Hepatic stellate cell (primary cell): ENCODE data around the gene TMEM151A.
A peak's percentile ranks its signal among the peaks of the same experiment; 100 is the strongest.
"Not testable (repeated sequence)": the region's sequence is repeated elsewhere in the genome, so short reads cannot be mapped to it uniquely, and the experiment has no call there.

ENCODE experiments used
- DNase-seq: peaks from one replicate; pipeline ENCODE4 v3.0.0; 2011; ENCODE audit warnings: low spot score

TMEM151A gene

GRCh38 chr11:66309475-66309874 lies 17.8 kb downstream of the TMEM151A start:
- DNase-seq = no peak

- DNase-seq = no peak
These were observed 18.6 kb downstream of the TMEM151A start for GRCh38 chr11:66310324-66310723.

GRCh38 chr11:66310803-66311440 lies 19.2 kb downstream of the TMEM151A start:
- DNase-seq = not testable (repeated sequence)

GRCh38 chr11:66311470-66311964 lies 19.8 kb downstream of the TMEM151A start:
- no peak for DNase-seq

- DNase-seq = peak; percentile 85
These were observed 20.4 kb downstream of the TMEM151A start for GRCh38 chr11:66311965-66312548.

GRCh38 chr11:66312549-66313320 lies 21.0 kb downstream of the TMEM151A start:
- DNase-seq = peak; percentile 97

GRCh38 chr11:66313321-66314185 lies 21.9 kb downstream of the TMEM151A start:
- peak; percentile 47 for DNase-seq

GRCh38 chr11:66314186-66314501 lies 22.4 kb downstream of the TMEM151A start:
- no peak for DNase-seq

- no peak for DNase-seq
These were observed 23.1 kb downstream of the TMEM151A start for GRCh38 chr11:66314561-66315497.

GRCh38 chr11:66315498-66315885 lies 23.8 kb downstream of the TMEM151A start:
- DNase-seq = no peak

GRCh38 chr11:66315921-66316811 lies 24.5 kb downstream of the TMEM151A start:
- no peak for DNase-seq

- peak; percentile 79 for DNase-seq
These were observed 25.2 kb downstream of the TMEM151A start, which contains the start of gene CD248 for GRCh38 chr11:66316849-66317251. Gene CD248 (minus strand): TSS chr11:66317044. CDS start chr11:66317027, 17 bp downstream.

GRCh38 chr11:66317322-66317722 lies 25.6 kb downstream of the TMEM151A start:
- peak; percentile 82 for DNase-seq

- DNase-seq = peak; percentile 64
These were observed 26.3 kb downstream of the TMEM151A start for GRCh38 chr11:66317723-66318599.

GRCh38 chr11:66318600-66318970 lies 26.9 kb downstream of the TMEM151A start:
- DNase-seq = no peak

- not testable (repeated sequence) for DNase-seq
These were observed 28.6 kb downstream of the TMEM151A start for GRCh38 chr11:66320289-66320688.

GRCh38 chr11:66320748-66321147 lies 29.1 kb downstream of the TMEM151A start:
- DNase-seq = not testable (repeated sequence)

- DNase-seq = no peak
These were observed 29.9 kb downstream of the TMEM151A start for GRCh38 chr11:66321606-66322005.
